Neural cell (in vitro differentiated cells): Measurements from ENCODE around the gene BIN2.

Source experiments
- POLR2AphosphoS5 ChIP-seq: IDR thresholded peaks from 2 replicates; pipeline ENCODE4 v1.6.1; 2012
- SMC3 ChIP-seq: fragments of 450-650 bp; conservative IDR thresholded peaks from 2 replicates; pipeline ENCODE4 v1.6.1; 2014; ENCODE audit warnings: antibody characterized with exemption, mild to moderate bottlenecking, moderate library complexity; ENCODE audit not compliant: poor library complexity
- TF ChIP-seq, protein P1 (sequence below): fragments of 450-650 bp; IDR thresholded peaks from 2 replicates; pipeline ENCODE4 v1.5.1; 2014; ENCODE audit warnings: antibody characterized with exemption, mild to moderate bottlenecking, moderate library complexity; ENCODE audit not compliant: poor library complexity, severe bottlenecking

DNA sequence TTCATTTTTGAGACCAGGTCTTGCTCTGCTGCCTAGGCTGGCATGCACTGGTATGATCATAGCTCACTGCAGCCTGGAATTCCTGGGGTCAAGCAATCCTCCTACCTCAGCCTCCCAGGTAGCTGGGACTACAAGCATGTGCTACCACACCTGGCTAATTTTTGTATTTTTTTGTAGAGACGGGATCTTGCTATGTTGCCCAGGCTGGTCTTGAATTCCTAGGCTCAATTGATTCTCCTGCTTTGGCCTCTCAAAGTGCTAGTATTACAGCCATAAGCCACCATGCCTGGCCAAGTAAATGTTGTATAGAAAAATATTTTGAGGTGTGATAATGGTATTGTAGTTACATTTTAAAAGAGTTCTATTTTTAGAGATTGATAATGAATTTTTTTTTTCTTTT, 12.6 kb downstream of the BIN2 start:
- TF ChIP-seq, protein P1, sequence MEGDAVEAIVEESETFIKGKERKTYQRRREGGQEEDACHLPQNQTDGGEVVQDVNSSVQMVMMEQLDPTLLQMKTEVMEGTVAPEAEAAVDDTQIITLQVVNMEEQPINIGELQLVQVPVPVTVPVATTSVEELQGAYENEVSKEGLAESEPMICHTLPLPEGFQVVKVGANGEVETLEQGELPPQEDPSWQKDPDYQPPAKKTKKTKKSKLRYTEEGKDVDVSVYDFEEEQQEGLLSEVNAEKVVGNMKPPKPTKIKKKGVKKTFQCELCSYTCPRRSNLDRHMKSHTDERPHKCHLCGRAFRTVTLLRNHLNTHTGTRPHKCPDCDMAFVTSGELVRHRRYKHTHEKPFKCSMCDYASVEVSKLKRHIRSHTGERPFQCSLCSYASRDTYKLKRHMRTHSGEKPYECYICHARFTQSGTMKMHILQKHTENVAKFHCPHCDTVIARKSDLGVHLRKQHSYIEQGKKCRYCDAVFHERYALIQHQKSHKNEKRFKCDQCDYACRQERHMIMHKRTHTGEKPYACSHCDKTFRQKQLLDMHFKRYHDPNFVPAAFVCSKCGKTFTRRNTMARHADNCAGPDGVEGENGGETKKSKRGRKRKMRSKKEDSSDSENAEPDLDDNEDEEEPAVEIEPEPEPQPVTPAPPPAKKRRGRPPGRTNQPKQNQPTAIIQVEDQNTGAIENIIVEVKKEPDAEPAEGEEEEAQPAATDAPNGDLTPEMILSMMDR, result no peak
- TF ChIP-seq POLR2AphosphoS5 (no peak), SMC3 (no peak)
